Dermis microvascular lymphatic vessel endothelial cell (primary cell): ENCODE measurements around the gene TMEM151A. TPM values are rescaled to one million over a fixed set of nuclear protein-coding genes. Genes with fewer than 3 reads are reported as not detected.

Experiments
- DNase-seq, 2 donors: peaks; one replicate each; pipeline versions ENCODE4 v3.0.0 to v3.0.0-alpha.2; 2010; ENCODE audit warnings: low read depth in 2 of 2
- total RNA-seq: library from RNA; depleted of rRNA; stranded (reverse); fragments of >200 nt; gene quantifications from 2 replicates; pipeline ENCODE4 v1.2.1, GENCODE V29; 2014

Gene TMEM151A
- total RNA-seq, 1 donor from 2014 or later = not detected

GRCh38 chr11:66283461-66284105 is 8.1 kb upstream of the TMEM151A start:
- no peak for DNase-seq

- no peak for DNase-seq
Observed at GRCh38 chr11:66284526-66285078, 7.1 kb upstream of the TMEM151A start.

- DNase-seq = no peak
Observed at GRCh38 chr11:66285250-66285947, 6.3 kb upstream of the TMEM151A start.

GRCh38 chr11:66286699-66287098 is 5.0 kb upstream of the TMEM151A start:
- DNase-seq = no peak

GRCh38 chr11:66287211-66287888 is 4.3 kb upstream of the TMEM151A start:
- no peak for DNase-seq

GRCh38 chr11:66287889-66288670 is 3.6 kb upstream of the TMEM151A start:
- DNase-seq = no peak

GRCh38 chr11:66288671-66289547 is 2.8 kb upstream of the TMEM151A start, which contains the start of gene YIF1A:
Gene YIF1A, minus strand, starts transcription at chr11:66289143. Its CDS starts 158 bp downstream, at chr11:66288985.
- DNase-seq = peak; percentile 99 to 100

- peak; percentile 51 to 89 for DNase-seq
Observed at GRCh38 chr11:66289548-66290329, 2.0 kb upstream of the TMEM151A start.

GRCh38 chr11:66290330-66290621 is 1.4 kb upstream of the TMEM151A start:
- no peak for DNase-seq

- DNase-seq = no peak
Observed at GRCh38 chr11:66291303-66291705, 390 bp upstream of the TMEM151A start.

GRCh38 chr11:66292543-66293332 is 1.0 kb downstream of the TMEM151A start:
- no peak for DNase-seq

- no peak for DNase-seq
Observed at GRCh38 chr11:66293352-66293751, 1.7 kb downstream of the TMEM151A start.

GRCh38 chr11:66293777-66294625 is 2.3 kb downstream of the TMEM151A start:
- DNase-seq = no peak

GRCh38 chr11:66294626-66295620 is 3.2 kb downstream of the TMEM151A start:
- no peak for DNase-seq

GRCh38 chr11:66297610-66298009 is 5.9 kb downstream of the TMEM151A start:
- DNase-seq = no peak

- no peak for DNase-seq
Observed at GRCh38 chr11:66299186-66299585, 7.5 kb downstream of the TMEM151A start.

GRCh38 chr11:66302656-66303055 is 11.0 kb downstream of the TMEM151A start:
- no peak for DNase-seq
